Activated naive CD8-positive, alpha-beta T cell treated with anti-CD3 and anti-CD28 coated beads for 36 hours (primary cell): ENCODE measurements around the gene RTN4R. TPM values are rescaled to one million over a fixed set of nuclear protein-coding genes. Genes with fewer than 3 reads are reported as not detected.
"Not testable (repeated sequence)": the region's sequence is repeated elsewhere in the genome, so short reads cannot be mapped to it uniquely, and the experiment has no call there.

Experiments used
- DNase-seq: peaks from one replicate; pipeline ENCODE4 v3.0.0; 2021
- H3K27ac Mint-ChIP-seq: one replicate; pipeline ENCODE4 v1.8.0; 2022; ENCODE audit warnings: mild to moderate bottlenecking, moderate library complexity, mixed read lengths
- H3K27me3 Mint-ChIP-seq: one replicate; pipeline ENCODE4 v1.8.0; 2022; ENCODE audit warnings: mild to moderate bottlenecking, mixed read lengths
- H3K36me3 Mint-ChIP-seq: one replicate; pipeline ENCODE4 v1.8.0; 2021; ENCODE audit warnings: mild to moderate bottlenecking, mixed read lengths
- H3K4me1 Mint-ChIP-seq: one replicate; pipeline ENCODE4 v1.8.0; 2021; ENCODE audit warnings: mixed read lengths
- H3K4me3 Mint-ChIP-seq: one replicate; pipeline ENCODE4 v1.8.0; 2022; ENCODE audit warnings: mild to moderate bottlenecking, moderate library complexity, mixed read lengths
- H3K9me3 Mint-ChIP-seq: one replicate; pipeline ENCODE4 v1.8.0; 2022; ENCODE audit warnings: mixed read lengths
- total RNA-seq, 2 experiments: library from RNA; stranded (reverse); gene quantifications; one replicate each; pipeline ENCODE4 v1.2.3, GENCODE V29; 2021

RTN4R gene
- total RNA-seq, 2 experiments from 2014 or later: 3.2 to 3.5 TPM

DNA sequence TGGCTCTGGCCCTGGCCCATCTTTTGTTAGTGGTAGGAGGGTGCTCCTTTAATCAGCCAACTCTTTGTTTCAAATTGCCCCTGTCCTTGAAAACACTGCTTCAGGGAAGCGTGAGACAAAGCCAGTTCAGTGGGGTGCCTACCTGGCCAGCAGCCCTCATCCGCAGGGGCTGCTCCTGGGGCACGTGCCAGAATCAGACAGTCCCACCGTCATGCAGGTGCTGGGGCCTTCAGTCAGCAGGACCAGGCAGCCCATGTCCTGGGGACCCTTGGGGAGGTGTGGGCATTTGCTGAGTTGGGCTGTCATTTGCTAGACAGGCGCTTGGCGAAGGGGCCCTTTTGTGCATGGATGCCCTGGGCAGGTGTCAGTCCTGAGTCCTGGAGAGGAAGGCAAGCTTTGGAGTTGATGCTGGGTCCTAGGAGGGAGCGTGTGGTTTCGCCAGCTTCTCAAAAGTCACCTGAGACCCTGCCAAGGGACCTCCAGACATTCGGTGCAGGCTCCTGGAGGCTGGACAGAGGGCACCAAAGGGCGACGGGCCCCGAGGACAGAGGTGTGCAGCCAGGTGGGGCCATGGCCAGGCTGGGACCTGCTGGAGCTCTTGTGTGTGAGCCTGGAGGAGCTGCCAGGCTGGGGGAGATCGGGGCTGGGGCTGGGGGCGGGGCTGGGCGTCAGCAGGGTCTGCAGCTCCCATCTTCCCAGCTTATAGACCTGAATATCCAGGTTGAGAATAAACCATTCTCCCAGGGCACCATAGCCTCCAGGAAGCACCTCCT, 15.0 kb upstream of the RTN4R start:
- H3K4me3 Mint-ChIP-seq: no peak overlapping the region
- no peaks in the 10 kb centered on the region for H3K36me3 Mint-ChIP-seq
- DNase-seq: no peak
- H3K27me3 Mint-ChIP-seq: no peaks in the 10 kb centered on the region
- no peaks in the 10 kb centered on the region for H3K4me1 Mint-ChIP-seq
- H3K27ac Mint-ChIP-seq: no peak overlapping the region
- H3K9me3 Mint-ChIP-seq: no peaks in the 10 kb centered on the region

GRCh38 chr22:20281891-20282290, 13.8 kb upstream of the RTN4R start:
- no peak overlapping the region for H3K4me3 Mint-ChIP-seq

DNA sequence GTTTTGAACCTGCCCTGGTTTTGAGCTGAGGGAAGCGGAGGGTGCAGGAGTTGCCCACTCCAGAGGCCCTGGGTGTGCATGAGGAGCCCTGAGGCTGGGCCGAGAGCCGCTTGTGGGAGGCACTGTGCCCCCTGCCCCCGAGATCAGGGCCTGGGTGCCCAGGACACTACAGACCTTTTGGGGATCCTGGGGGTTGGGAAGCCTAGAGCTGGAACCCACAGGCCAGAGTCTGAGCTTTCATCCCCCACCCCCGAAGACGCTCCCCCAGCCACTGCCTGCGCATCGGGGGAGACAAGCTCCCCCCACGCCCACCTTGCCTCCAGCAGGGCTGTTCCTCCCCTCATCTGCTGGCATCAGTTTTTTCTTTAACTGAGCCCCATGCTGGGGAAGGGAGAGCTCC, 13.4 kb upstream of the RTN4R start:
- H3K4me3 Mint-ChIP-seq, DNase-seq, H3K9me3 Mint-ChIP-seq, H3K36me3 Mint-ChIP-seq, H3K27me3 Mint-ChIP-seq, H3K4me1 Mint-ChIP-seq, H3K27ac Mint-ChIP-seq: not testable (repeated sequence)

More at GRCh38 chr22:20281891-20282290, 13.8 kb upstream of the RTN4R start:
- Mint-ChIP-seq H3K27ac (no peak overlapping the region), H3K36me3 (no peaks in the 10 kb centered on the region), H3K4me1 (no peaks in the 10 kb centered on the region), H3K9me3 (no peaks in the 10 kb centered on the region), H3K27me3 (no peaks in the 10 kb centered on the region)
- DNase-seq: no peak

DNA sequence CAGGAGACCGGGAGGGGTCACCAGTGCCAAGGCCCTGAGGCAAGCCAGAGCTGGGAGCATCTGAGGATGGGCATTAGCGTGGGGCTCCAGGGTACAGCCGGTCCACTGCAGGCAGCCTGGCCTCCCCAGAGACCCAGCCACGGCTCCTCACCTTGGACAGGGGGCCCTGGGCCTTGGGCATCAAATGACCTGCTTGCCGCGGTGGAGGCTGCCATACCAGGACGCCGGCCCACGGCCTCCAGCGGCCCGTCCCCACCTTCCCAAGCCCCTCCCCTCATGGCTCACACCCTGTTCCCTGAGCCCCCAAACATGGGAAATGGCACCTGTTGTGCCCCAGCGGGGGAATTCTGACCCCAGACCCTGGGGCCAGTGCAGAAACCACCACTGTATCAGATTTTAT, 12.7 kb upstream of the RTN4R start:
- no peak for DNase-seq
- no peak overlapping the region for H3K4me3 Mint-ChIP-seq
- no peaks in the 10 kb centered on the region for H3K4me1 Mint-ChIP-seq
- H3K27ac Mint-ChIP-seq: no peak overlapping the region
- no peaks in the 10 kb centered on the region for H3K27me3 Mint-ChIP-seq
- no peaks in the 10 kb centered on the region for H3K9me3 Mint-ChIP-seq
- H3K36me3 Mint-ChIP-seq: no peaks in the 10 kb centered on the region

- H3K4me1 Mint-ChIP-seq, H3K9me3 Mint-ChIP-seq, H3K27me3 Mint-ChIP-seq, H3K36me3 Mint-ChIP-seq, H3K4me3 Mint-ChIP-seq, H3K27ac Mint-ChIP-seq, DNase-seq: not testable (repeated sequence)
Observed at GRCh38 chr22:20280163-20280562, 12.0 kb upstream of the RTN4R start.

GRCh38 chr22:20279662-20280134, 11.6 kb upstream of the RTN4R start:
- no peaks in the 10 kb centered on the region for H3K36me3 Mint-ChIP-seq
- H3K4me1 Mint-ChIP-seq: no peaks in the 10 kb centered on the region
- H3K27ac Mint-ChIP-seq: no peak overlapping the region
- no peak for DNase-seq
- H3K9me3 Mint-ChIP-seq: no peaks in the 10 kb centered on the region
- H3K27me3 Mint-ChIP-seq: no peaks in the 10 kb centered on the region
- no peak overlapping the region for H3K4me3 Mint-ChIP-seq

- H3K27me3 Mint-ChIP-seq, H3K36me3 Mint-ChIP-seq, H3K27ac Mint-ChIP-seq, H3K4me1 Mint-ChIP-seq, H3K4me3 Mint-ChIP-seq, H3K9me3 Mint-ChIP-seq, DNase-seq: not testable (repeated sequence)
Observed at GRCh38 chr22:20278726-20279490, 10.8 kb upstream of the RTN4R start.

DNA sequence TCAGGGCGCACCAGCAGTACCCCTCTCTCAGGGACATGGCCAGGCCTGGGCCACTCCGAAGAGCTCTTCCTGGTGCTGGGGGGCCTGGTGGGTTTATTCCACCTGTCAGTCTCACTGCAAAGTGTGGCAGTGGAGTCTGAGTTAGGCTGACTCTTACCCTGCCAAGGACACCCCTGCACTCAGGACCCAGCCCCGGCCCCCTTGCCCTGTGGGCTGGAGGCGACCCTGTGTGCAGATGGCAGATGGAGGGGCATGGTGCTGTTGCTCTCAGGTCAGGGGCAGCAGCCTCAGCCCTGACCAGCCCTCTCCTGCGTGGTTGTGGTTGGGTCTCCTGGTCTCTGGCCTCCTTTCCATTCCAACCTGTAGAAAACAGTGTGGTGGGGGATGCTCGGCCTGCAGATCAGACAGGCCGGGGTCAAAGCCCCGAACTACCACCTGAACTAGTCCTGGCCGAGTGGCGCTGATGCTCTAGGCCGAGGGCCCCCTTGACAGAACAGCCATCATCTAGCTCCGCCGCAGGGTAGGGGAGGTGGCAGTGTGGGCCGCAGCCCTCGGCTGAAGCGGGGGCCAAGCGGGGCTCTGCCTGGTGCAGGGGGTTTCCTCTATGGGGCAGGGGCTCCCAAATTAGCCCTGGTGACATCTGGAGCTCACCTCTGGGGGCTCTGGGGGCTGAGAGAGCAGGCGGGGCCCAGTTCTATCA, 10.0 kb upstream of the RTN4R start:
- H3K36me3 Mint-ChIP-seq, H3K4me3 Mint-ChIP-seq, DNase-seq, H3K9me3 Mint-ChIP-seq, H3K27ac Mint-ChIP-seq, H3K4me1 Mint-ChIP-seq, H3K27me3 Mint-ChIP-seq: not testable (repeated sequence)

DNA sequence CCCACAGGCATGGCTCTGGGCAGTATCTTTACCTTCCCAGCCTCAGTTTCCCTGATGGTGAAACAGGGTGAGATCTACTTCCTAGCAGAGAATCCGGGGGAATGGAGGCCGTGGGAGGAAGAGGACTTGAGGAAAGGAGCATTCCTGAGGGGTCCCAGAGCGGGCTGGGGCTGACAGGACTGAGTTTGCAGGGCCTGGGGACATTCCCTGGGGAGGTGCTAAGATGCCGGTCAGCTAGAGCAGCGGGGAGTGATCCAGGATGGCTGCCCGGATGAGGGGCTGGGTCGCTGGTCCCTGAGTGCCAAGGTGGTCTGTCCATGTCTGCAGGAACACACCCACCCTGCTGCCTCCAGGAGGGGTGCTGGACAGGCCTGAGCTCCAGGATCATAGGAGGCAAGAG, 8.3 kb upstream of the RTN4R start:
- Mint-ChIP-seq H3K36me3 (no peaks in the 10 kb centered on the region), H3K27me3 (no peaks in the 10 kb centered on the region), H3K9me3 (no peaks in the 10 kb centered on the region), H3K4me1 (no peaks in the 10 kb centered on the region), H3K27ac (no peak overlapping the region), H3K4me3 (no peak overlapping the region)
- DNase-seq: no peak

GRCh38 chr22:20275836-20276235, 7.7 kb upstream of the RTN4R start:
- no peak overlapping the region for H3K4me3 Mint-ChIP-seq
- no peaks in the 10 kb centered on the region for H3K4me1 Mint-ChIP-seq
- no peaks in the 10 kb centered on the region for H3K9me3 Mint-ChIP-seq
- DNase-seq: no peak
- H3K27ac Mint-ChIP-seq: no peak overlapping the region
- H3K27me3 Mint-ChIP-seq: no peaks in the 10 kb centered on the region
- H3K36me3 Mint-ChIP-seq: no peaks in the 10 kb centered on the region

- not testable (repeated sequence) for H3K36me3 Mint-ChIP-seq, H3K4me1 Mint-ChIP-seq, DNase-seq, H3K9me3 Mint-ChIP-seq, H3K4me3 Mint-ChIP-seq, H3K27me3 Mint-ChIP-seq, H3K27ac Mint-ChIP-seq
Observed at GRCh38 chr22:20275325-20275724, 7.2 kb upstream of the RTN4R start.

- H3K4me3 Mint-ChIP-seq, H3K27ac Mint-ChIP-seq, H3K27me3 Mint-ChIP-seq, H3K4me1 Mint-ChIP-seq, H3K9me3 Mint-ChIP-seq, DNase-seq, H3K36me3 Mint-ChIP-seq: not testable (repeated sequence)
Observed at GRCh38 chr22:20274374-20274773, 6.3 kb upstream of the RTN4R start.

GRCh38 chr22:20273758-20274181, 5.7 kb upstream of the RTN4R start:
- Mint-ChIP-seq H3K36me3 (no peaks in the 10 kb centered on the region), H3K4me1 (peaks cover under 1% of the 10 kb centered on the region), H3K27ac (no peak overlapping the region), H3K9me3 (no peaks in the 10 kb centered on the region), H3K4me3 (no peak overlapping the region), H3K27me3 (no peaks in the 10 kb centered on the region)
- DNase-seq: no peak

DNA sequence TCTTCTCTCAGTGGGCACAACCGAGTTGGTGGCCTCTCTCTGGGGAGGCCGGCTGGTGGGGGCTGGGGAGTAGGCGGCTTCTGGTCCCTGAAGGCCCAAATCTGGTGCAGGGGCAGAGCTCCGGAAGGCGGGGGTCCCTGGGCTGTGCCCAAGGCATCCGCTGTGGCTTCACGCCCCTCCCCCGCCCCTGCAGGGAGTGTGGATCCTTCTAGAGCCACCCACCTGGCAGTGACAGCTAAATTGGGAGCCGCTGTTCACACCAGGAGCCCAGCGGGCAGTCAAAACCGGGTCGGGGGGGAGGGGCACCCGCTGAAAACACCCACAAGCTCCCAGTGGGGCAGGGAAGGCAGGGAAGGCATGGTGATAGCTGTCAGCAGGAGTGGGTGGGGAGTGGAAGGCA, 4.6 kb upstream of the RTN4R start:
- DNase-seq: no peak
- no peaks in the 10 kb centered on the region for H3K9me3 Mint-ChIP-seq
- H3K36me3 Mint-ChIP-seq: no peaks in the 10 kb centered on the region
- no peak overlapping the region for H3K4me3 Mint-ChIP-seq
- no peaks in the 10 kb centered on the region for H3K27me3 Mint-ChIP-seq
- no peak overlapping the region for H3K27ac Mint-ChIP-seq
- peaks cover 2% of the 10 kb centered on the region for H3K4me1 Mint-ChIP-seq

GRCh38 chr22:20272174-20272573, 4.1 kb upstream of the RTN4R start:
- Mint-ChIP-seq H3K27me3 (no peaks in the 10 kb centered on the region), H3K4me1 (peaks cover 2% of the 10 kb centered on the region), H3K9me3 (no peaks in the 10 kb centered on the region), H3K4me3 (no peak overlapping the region), H3K36me3 (no peaks in the 10 kb centered on the region), H3K27ac (no peak overlapping the region)
- no peak for DNase-seq
